ENCODE data around the gene DIO3.

The DIO3 gene

GRCh38 chr14:101577221-101577909 is 16.1 kb downstream of the DIO3 start:
- no peak for DNase-seq
- no peak overlapping the region for H3K4me3 Mint-ChIP-seq
- no peaks in the 10 kb centered on the region for H3K9me3 Mint-ChIP-seq
- no peak overlapping the region for H3K27ac Mint-ChIP-seq
- no peaks in the 10 kb centered on the region for H3K36me3 Mint-ChIP-seq (ENCODE audit: low read depth)
- peaks cover 3% of the 10 kb centered on the region for H3K27me3 Mint-ChIP-seq
- no peaks in the 10 kb centered on the region for H3K4me1 Mint-ChIP-seq (ENCODE audit: low read depth)

- Mint-ChIP-seq H3K4me3 (no peak overlapping the region), H3K27me3 (peaks cover 3% of the 10 kb centered on the region), H3K4me1 (ENCODE audit: low read depth) (no peaks in the 10 kb centered on the region), H3K36me3 (ENCODE audit: low read depth) (no peaks in the 10 kb centered on the region), H3K9me3 (no peaks in the 10 kb centered on the region), H3K27ac (no peak overlapping the region)
- DNase-seq = no peak
Measured at GRCh38 chr14:101578489-101578888, 17.2 kb downstream of the DIO3 start.

DNA sequence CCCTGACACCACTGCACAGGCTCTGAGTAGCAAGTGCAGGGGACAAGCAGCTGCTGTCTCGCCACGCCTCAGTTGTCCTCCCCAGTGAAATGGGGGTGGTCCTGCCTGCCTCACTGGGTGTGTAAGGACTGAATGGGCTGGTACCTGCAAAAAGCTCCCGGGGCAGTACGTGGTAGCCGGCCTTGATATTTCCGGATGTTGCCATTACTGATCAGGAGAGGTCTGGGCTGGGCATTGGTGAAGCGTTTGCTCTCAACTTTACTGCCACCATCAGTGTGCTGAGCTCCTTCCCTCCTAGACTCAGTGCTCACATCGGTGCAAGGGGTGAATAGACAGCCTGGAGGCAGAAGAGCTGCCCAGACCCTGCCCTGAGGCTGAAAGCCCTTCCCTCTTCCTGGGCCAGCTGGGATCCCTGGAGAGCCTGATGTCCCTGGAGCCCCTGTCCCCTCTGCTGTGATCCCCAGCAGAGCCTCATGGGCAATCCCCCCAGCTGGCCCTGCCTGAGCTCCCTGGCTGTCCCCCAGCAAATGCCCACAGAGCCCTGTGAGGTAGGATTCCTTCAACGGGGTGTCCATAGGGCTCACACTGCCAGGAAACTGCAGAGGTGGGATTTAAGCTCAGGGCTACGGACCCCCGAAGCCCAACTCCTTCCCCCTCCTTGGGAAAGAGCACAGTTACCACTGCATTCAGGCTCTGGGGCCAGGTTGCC is 18.2 kb downstream of the DIO3 start:
- no peaks in the 10 kb centered on the region for H3K9me3 Mint-ChIP-seq
- DNase-seq = no peak
- no peaks in the 10 kb centered on the region for H3K27me3 Mint-ChIP-seq
- H3K4me1 Mint-ChIP-seq (ENCODE audit: low read depth) = no peaks in the 10 kb centered on the region
- H3K27ac Mint-ChIP-seq = no peak overlapping the region
- no peak overlapping the region for H3K4me3 Mint-ChIP-seq
- no peaks in the 10 kb centered on the region for H3K36me3 Mint-ChIP-seq (ENCODE audit: low read depth)

- Mint-ChIP-seq H3K27ac (no peak overlapping the region), H3K27me3 (no peaks in the 10 kb centered on the region), H3K9me3 (no peaks in the 10 kb centered on the region), H3K36me3 (ENCODE audit: low read depth) (no peaks in the 10 kb centered on the region), H3K4me3 (no peak overlapping the region), H3K4me1 (ENCODE audit: low read depth) (no peaks in the 10 kb centered on the region)
- no peak for DNase-seq
Measured at GRCh38 chr14:101581806-101582205, 20.5 kb downstream of the DIO3 start.

DNA sequence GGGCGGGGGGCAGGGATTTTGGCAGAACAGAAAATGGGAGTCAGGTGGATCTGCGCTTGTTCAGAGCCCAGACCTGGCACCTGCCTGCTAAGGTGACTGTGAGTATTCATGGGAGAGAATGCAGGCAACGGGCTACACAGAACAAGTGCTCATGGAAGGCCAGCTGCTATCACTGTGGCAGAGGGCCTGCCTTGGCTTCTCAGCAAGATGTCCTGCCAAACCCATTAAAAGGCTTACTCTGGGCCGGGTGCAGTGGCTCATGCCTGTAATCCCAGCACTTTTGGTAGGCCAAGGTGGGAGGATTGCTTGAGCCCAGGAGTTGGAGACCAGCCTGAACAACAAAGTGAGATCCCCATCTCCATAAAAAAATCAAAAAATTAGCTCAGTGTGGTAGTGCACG is 21.0 kb downstream of the DIO3 start:
- no peak overlapping the region for H3K27ac Mint-ChIP-seq
- no peaks in the 10 kb centered on the region for H3K36me3 Mint-ChIP-seq (ENCODE audit: low read depth)

DNA sequence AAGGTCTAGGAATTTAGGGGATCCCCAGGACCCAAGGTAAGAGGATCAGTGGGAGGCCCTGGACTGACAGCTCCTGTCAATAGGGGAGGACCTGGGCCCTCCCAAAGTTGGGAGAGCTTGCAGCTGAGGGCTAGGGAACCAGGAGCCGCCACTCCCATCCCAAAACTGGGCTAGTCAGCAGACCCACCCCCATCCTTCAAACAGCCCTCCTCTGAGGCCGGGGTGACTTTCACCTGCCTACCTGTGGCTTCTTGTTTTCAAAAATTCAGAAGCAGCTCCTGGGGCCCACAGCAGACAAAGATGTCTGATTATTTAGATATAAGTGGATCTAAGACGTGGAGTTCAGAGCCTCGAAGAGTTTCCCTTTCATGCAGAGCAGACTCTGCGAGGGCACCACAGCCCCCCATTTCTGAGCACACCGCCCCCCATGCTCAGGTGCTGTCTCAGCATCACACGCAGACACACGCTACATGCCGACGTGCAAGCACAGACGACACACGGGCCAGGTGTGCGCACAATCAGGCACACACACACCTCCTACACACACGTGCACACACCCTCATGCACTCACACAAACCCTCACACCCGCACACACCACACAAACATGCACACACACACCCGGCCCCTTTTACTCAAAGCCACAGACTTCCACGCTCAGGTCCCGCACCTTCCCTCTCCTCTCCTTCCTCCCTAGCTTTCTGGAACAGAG is 21.9 kb downstream of the DIO3 start:
- H3K9me3 Mint-ChIP-seq = no peaks in the 10 kb centered on the region
- no peaks in the 10 kb centered on the region for H3K4me1 Mint-ChIP-seq (ENCODE audit: low read depth)
- no peaks in the 10 kb centered on the region for H3K27me3 Mint-ChIP-seq
- H3K36me3 Mint-ChIP-seq (ENCODE audit: low read depth) = no peaks in the 10 kb centered on the region
- DNase-seq = no peak
- no peak overlapping the region for H3K27ac Mint-ChIP-seq
- H3K4me3 Mint-ChIP-seq = no peak overlapping the region

More for the DNA sequence above, 21.0 kb downstream of the DIO3 start:
- Mint-ChIP-seq H3K4me1 (ENCODE audit: low read depth) (no peaks in the 10 kb centered on the region), H3K4me3 (no peak overlapping the region), H3K27me3 (no peaks in the 10 kb centered on the region), H3K9me3 (no peaks in the 10 kb centered on the region)
- DNase-seq = no peak

DNA sequence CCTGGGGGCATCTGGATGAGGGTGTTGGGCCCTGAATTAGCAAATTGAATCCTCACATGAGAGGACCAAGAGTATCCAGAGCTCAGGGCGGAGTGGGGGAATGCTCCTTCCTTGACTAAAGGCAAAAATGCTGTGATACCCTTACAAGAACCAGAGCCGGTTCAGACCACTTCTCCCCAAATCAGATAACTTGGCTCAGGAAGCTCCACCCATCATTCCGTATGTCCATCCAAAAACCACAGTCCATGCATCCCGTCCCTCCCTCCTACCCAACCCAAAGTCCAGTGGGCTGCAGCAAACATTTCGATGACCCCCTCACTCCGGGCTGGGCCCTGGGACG is 22.4 kb downstream of the DIO3 start:
- H3K9me3 Mint-ChIP-seq = no peaks in the 10 kb centered on the region
- no peak overlapping the region for H3K4me3 Mint-ChIP-seq
- H3K4me1 Mint-ChIP-seq (ENCODE audit: low read depth) = no peaks in the 10 kb centered on the region

GRCh38 chr14:101584055-101584859 is 23.0 kb downstream of the DIO3 start:
- H3K4me3 Mint-ChIP-seq = no peak overlapping the region
- no peaks in the 10 kb centered on the region for H3K36me3 Mint-ChIP-seq (ENCODE audit: low read depth)
- H3K9me3 Mint-ChIP-seq = no peaks in the 10 kb centered on the region
- H3K27ac Mint-ChIP-seq = no peak overlapping the region
- no peaks in the 10 kb centered on the region for H3K4me1 Mint-ChIP-seq (ENCODE audit: low read depth)
- peak; percentile 28 for DNase-seq
- no peaks in the 10 kb centered on the region for H3K27me3 Mint-ChIP-seq

More for the DNA sequence above, 22.4 kb downstream of the DIO3 start:
- no peak for DNase-seq
- H3K27me3 Mint-ChIP-seq = no peaks in the 10 kb centered on the region
- H3K27ac Mint-ChIP-seq = no peak overlapping the region
- H3K36me3 Mint-ChIP-seq (ENCODE audit: low read depth) = no peaks in the 10 kb centered on the region

- peak; percentile 12 for DNase-seq
- Mint-ChIP-seq H3K27me3 (no peaks in the 10 kb centered on the region), H3K27ac (no peak overlapping the region), H3K4me1 (ENCODE audit: low read depth) (no peaks in the 10 kb centered on the region), H3K4me3 (no peak overlapping the region), H3K36me3 (ENCODE audit: low read depth) (no peaks in the 10 kb centered on the region), H3K9me3 (no peaks in the 10 kb centered on the region)
Measured at GRCh38 chr14:101585211-101585610, 23.9 kb downstream of the DIO3 start.

DNA sequence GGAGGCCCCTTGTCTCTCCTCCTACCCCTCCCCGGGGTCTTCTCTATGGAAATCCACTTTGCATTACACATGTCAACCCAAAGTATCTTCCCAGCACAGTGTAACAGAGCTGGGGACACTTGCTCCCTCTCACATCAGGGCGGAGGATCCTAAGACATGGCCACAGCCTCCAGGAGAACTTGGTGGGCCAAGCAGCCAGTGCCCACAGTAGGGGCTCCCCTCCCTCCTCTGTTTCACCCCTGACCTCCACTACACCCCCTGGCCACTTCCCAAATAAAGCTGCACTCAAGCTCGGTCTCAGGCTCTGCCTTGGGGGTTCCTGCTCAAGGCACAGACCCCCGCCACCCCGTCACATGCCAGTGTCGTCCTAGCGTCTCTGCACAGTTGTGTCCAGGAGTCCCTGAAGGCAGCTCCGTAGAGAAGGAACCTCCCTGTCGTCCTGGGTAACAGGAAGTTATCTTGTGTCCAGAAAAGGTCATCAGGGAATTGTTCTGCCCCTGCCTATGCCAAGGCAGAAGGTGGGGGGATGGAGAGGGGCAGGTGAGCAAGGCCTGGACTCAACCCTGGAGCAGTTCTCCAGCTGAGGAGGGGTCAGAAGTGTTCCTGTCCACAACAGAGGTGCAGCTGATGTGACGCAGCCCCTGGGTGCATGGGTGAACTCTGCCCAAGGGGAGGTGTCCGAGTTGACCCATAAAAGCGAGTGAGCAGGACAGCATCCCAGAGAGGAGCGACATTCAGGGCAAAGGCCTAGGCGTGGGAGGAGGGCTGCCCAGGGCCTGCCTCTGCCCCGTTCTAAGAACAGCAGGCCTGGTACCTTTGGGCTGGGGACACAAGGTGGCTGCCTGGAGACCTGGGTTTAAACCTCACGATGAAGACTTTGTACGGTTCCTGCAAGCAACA is 25.5 kb downstream of the DIO3 start:
- Mint-ChIP-seq H3K4me3 (no peak overlapping the region), H3K9me3 (no peaks in the 10 kb centered on the region), H3K36me3 (ENCODE audit: low read depth) (no peaks in the 10 kb centered on the region), H3K27ac (no peak overlapping the region), H3K27me3 (no peaks in the 10 kb centered on the region), H3K4me1 (ENCODE audit: low read depth) (no peaks in the 10 kb centered on the region)
- peak; percentile 9 for DNase-seq

- no peaks in the 10 kb centered on the region for H3K9me3 Mint-ChIP-seq
- H3K4me3 Mint-ChIP-seq = no peak overlapping the region
- DNase-seq = no peak
- no peaks in the 10 kb centered on the region for H3K4me1 Mint-ChIP-seq (ENCODE audit: low read depth)
- H3K27ac Mint-ChIP-seq = no peak overlapping the region
- H3K27me3 Mint-ChIP-seq = no peaks in the 10 kb centered on the region
- no peaks in the 10 kb centered on the region for H3K36me3 Mint-ChIP-seq (ENCODE audit: low read depth)
Measured at GRCh38 chr14:101587441-101587911, 26.2 kb downstream of the DIO3 start.

DNA sequence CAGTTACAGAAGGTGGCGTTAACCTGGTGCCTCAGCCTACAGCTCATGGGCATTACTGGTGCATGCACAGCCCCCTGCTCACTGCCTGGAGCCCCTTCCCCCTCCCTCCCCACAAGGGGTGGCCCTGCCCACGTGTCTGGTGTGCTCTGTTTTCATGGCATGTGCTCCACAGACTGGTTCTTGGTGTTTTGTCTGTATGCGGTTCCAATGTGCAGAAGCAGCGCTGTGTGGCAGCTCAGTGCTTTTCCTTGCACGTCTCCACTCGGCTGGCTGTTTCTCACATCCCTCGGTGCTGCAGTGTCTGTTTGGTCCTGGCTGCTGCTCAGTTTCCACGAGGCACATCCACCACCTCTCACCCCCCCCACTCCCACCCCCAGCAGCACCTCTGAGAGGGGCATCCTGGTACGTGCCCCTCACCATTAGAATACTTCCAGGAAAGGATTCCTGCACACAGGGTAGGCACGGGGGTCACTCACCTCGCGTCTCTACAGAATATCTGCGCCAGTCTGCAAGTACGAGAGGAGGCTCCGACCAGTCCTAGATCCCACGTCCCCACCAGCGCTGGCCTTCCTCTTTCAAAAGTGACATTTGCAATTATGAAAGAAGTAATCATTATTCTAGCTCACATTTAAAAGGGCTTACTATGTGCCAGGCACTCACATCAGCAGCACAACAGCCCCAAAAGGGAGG is 27.1 kb downstream of the DIO3 start:
- H3K36me3 Mint-ChIP-seq (ENCODE audit: low read depth) = no peaks in the 10 kb centered on the region
- no peak overlapping the region for H3K4me3 Mint-ChIP-seq
- H3K27me3 Mint-ChIP-seq = no peaks in the 10 kb centered on the region
- H3K9me3 Mint-ChIP-seq = no peaks in the 10 kb centered on the region
- H3K4me1 Mint-ChIP-seq (ENCODE audit: low read depth) = no peaks in the 10 kb centered on the region
- no peak overlapping the region for H3K27ac Mint-ChIP-seq
- DNase-seq = no peak

DNA sequence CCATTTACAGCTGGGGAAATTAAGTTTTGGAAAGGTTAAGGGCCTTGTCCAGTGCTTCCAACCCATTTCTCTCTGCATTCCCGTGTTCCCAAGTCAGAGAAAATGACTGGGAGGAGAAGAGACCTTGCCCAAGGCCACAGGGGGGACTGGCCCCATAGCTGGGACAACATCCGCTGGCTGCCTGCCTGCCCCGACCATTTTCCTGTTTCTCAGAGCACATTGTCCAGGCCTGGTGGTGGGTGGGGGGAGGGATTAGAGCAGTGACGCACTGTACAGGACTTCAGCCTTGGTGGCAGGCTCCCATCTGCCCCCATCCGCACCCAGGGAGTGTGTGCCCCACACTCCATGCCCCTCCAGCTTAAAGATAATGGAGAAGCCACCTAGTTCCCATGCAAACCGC is 27.7 kb downstream of the DIO3 start:
- Mint-ChIP-seq H3K36me3 (ENCODE audit: low read depth) (no peaks in the 10 kb centered on the region), H3K4me1 (ENCODE audit: low read depth) (no peaks in the 10 kb centered on the region), H3K27me3 (no peaks in the 10 kb centered on the region), H3K4me3 (no peak overlapping the region), H3K9me3 (no peaks in the 10 kb centered on the region), H3K27ac (no peak overlapping the region)
- DNase-seq = no peak
